Aorta (tissue), 5 donors: Measurements from ENCODE around the gene MVB12B. TPM values are rescaled to one million over a fixed set of nuclear protein-coding genes. Genes with fewer than 3 reads are reported as not detected.

Experiments
- ATAC-seq: fragments of 200-7000 bp; cut with Tn5 transposase; one replicate; pipeline ENCODE4 v1.9.1; 2022; ENCODE audit warnings: moderate library complexity; ENCODE audit not compliant: low FRiP score
- DNase-seq, 2 donors: peaks; one replicate each; pipeline ENCODE4 v3.0.0-alpha.2; 2020
- H3K27ac ChIP-seq, 2 donors: one replicate each; pipeline ENCODE4 v1.5.1; 2013; ENCODE audit warnings: low read length in 2 of 2, mild to moderate bottlenecking in 2 of 2, moderate library complexity in 2 of 2, control low read depth in 1 of 2, inconsistent platforms in 1 of 2, low read depth in 1 of 2
- H3K27me3 ChIP-seq, 2 donors: one replicate each; pipeline ENCODE4 v1.6.1; 2013; ENCODE audit warnings: control low read depth in 1 of 2, low read length in 1 of 2, mild to moderate bottlenecking in 1 of 2, moderate library complexity in 1 of 2; ENCODE audit not compliant: insufficient read depth in 2 of 2, control insufficient read depth in 1 of 2
- H3K36me3 ChIP-seq, 2 donors: one replicate each; pipeline ENCODE4 v1.6.1; 2013; ENCODE audit warnings: control low read depth in 1 of 2, low read length in 1 of 2, mild to moderate bottlenecking in 1 of 2; ENCODE audit not compliant: insufficient read depth in 2 of 2, control insufficient read depth in 1 of 2
- H3K4me1 ChIP-seq, 2 donors: one replicate each; pipeline ENCODE4 v1.6.1; 2013; ENCODE audit warnings: low read length in 2 of 2, control low read depth in 1 of 2, mild to moderate bottlenecking in 1 of 2, moderate library complexity in 1 of 2; ENCODE audit not compliant: insufficient read depth in 2 of 2, control insufficient read depth in 1 of 2
- H3K4me3 ChIP-seq, 2 donors: one replicate each; pipeline ENCODE4 v1.5.1; 2013; ENCODE audit warnings: low read length in 2 of 2, control low read depth in 1 of 2, mild to moderate bottlenecking in 1 of 2
- H3K9me3 ChIP-seq: one replicate; pipeline ENCODE4 v1.6.1; 2013; ENCODE audit warnings: mild to moderate bottlenecking, low read length; ENCODE audit not compliant: control insufficient read depth
- WGBS, 2 donors: extraction: QIAGEN DNeasy Blood & Tissue Kit; methylation state at CpG; one replicate each; pipeline ENCODE4 v1.1.7; 2013; 5-methylcytosine and 5-hydroxymethylcytosine counted together
- intact Hi-C, 2 donors: fragments of 100-400 bp; cut with DNase I; formaldehyde crosslinking; loops; one replicate each; pipeline versions ENCODE4 v1.14.2 to v1.15.0; 2022
- polyA plus RNA-seq, 2 donors: library from polyadenylated mRNA; stranded (reverse); fragments of 200-250 nt; gene quantifications; one replicate each; pipeline ENCODE4 v1.2.3, GENCODE V29; 2013
- total RNA-seq, 2 donors: library from RNA; stranded (reverse); fragmentation: NEBNext Ultra II Directional; extraction: Animal tissue kit (Norgen Biotek cat#: 25700); gene quantifications; one replicate each; pipeline ENCODE4 v1.2.1, GENCODE V29; 2021
- donor health status: healthy with polysubstance abuse.
- donor health status: Bipolar disorder and iron deficiency.
- donor health status: DM: no; HTN: no; CAD: no.
- donor health status: DM: no; HTN: no; CAD: no.
- donor health status: DM: yes; HTN: yes; CAD: no.

MVB12B gene
- total and polyA plus RNA-seq, 4 donors = 2.0 to 25.5 (median 9.5) TPM

DNA sequence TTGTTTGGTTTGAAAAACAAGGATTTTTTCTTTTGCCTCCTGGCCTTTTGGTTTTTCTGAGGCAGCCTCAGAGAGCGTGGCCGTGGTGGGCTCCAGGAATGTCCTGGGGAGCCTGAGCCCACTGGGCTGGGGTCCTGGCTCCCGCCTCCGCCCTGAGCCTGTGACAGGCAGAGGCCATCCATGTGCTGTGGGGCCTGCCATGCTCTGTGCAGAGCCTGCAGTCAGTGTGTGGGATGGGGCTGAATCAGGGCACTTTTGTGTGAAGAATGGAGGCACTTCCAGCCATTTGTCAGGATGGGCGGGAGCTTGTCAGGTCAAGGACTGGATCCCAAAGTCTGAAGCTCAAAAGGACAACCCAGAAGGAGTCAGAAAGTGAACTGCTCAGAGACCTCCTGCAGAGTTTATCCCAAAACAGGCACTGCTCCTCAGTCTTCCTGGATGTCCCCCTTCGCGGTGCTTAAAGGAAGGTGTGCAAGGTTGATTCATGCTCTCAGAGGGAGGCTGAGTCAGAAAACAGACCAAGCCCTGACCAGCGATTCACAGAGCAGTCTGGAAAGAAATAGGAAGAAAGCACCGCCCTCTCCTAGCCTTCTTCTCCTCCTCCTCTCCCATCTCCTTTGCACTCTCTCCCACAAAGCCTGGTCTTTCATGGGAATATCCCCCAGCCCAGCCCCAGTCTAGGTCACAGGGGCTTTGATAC, 53.2 kb downstream of the MVB12B start:
- H3K4me3 ChIP-seq = no peak overlapping the region
- no peak for DNase-seq
- no peak overlapping the region for H3K27ac ChIP-seq
- WGBS, 2 donors = 90 to 92% methylated on average over 9 of the region's 9 CpGs
- no peaks in the 10 kb centered on the region for H3K9me3 ChIP-seq
- H3K36me3 ChIP-seq = no peaks in the 10 kb centered on the region
- no peaks in the 10 kb centered on the region for H3K4me1 ChIP-seq
- no peaks in the 10 kb centered on the region for H3K27me3 ChIP-seq
- intact Hi-C loops = no loop called here
- no peak for ATAC-seq

DNA sequence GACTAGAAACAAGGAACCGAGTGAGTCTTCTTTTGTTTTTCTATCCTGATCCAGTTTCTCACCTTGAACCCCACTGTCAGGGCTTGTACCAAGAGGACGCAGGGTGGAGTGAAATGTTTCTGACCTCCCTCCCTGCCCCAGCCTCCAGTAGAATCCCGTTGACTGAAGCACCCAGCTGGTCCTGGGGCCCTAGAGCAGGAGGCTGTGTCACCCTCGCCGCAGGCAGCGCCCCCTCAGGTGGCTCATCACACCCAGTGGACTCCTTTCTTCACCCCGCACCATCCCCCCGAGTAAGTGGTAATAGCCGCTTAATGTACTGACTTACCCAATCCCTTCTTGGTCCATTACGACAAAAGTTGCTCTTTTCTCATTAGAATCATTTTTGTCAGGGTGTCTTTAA, 53.8 kb downstream of the MVB12B start:
- H3K4me3 ChIP-seq = no peak overlapping the region
- no peaks in the 10 kb centered on the region for H3K36me3 ChIP-seq
- H3K9me3 ChIP-seq = no peaks in the 10 kb centered on the region
- ATAC-seq (no peak), DNase-seq (no peak)
- no peak overlapping the region for H3K27ac ChIP-seq
- WGBS, 2 donors = 89 to 94% methylated on average over 10 of the region's 10 CpGs
- no peaks in the 10 kb centered on the region for H3K27me3 ChIP-seq
- no peaks in the 10 kb centered on the region for H3K4me1 ChIP-seq
- intact Hi-C loops = no loop called here

DNA sequence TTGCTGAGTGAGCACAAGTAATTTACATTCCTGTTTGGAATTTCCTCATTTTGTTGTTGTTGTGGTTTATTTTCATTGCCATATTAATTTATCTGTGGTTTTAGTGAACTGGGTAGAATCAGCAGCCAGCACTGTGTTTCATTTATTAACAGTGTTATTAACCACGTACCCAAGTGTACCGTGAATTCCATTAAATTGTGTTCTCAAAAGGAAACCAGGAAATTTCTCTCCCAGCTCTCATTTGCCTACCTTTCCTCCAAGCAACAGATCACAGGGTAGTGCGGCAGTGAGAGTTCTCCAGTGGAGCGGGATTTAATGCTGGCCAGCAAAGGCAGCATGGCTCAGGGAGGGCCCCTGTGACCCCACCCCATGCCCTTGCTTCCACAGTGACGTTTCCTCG, 54.6 kb downstream of the MVB12B start:
- ATAC-seq = no peak
- DNase-seq = no peak
- WGBS, 2 donors = 93 to 96% methylated on average over 6 of the region's 6 CpGs
- no peaks in the 10 kb centered on the region for H3K9me3 ChIP-seq
- H3K36me3 ChIP-seq = no peaks in the 10 kb centered on the region
- no peaks in the 10 kb centered on the region for H3K27me3 ChIP-seq
- H3K4me1 ChIP-seq = no peaks in the 10 kb centered on the region
- H3K4me3 ChIP-seq = no peak overlapping the region
- no peak overlapping the region for H3K27ac ChIP-seq
- intact Hi-C loops = no loop called here

DNA sequence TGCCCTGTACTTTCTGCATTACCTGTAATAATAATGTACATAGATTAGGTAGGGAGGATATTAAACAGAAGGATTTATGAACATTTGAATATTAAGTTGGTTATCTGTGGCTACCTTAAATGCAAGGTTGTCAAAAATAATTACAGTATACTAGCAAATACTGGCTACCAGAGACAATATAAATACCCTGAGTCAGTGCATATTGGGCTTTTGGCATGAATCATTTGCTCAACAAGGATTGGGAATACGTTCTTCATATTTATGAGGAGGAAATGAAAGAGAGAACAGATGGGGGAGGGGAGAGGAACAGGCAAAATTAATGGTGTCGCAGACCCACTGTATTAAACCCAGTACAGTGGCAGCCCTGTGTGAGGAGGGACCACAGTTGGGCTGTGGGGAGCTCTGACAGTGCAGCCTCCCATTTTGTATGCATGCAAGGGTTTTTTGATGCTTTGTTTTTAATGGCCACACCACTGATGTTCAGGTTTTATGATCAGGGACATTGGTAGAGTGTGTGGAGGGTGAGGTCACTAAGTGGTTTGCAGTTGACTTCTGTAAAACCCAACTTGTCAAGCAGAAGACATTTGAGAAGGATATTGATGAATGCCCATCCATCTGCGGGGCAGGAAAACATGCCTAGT, 56.9 kb downstream of the MVB12B start:
- H3K36me3 ChIP-seq = no peaks in the 10 kb centered on the region
- DNase-seq (no peak), ATAC-seq (no peak)
- intact Hi-C loops = no loop called here
- no peaks in the 10 kb centered on the region for H3K9me3 ChIP-seq
- no peak overlapping the region for H3K27ac ChIP-seq
- H3K27me3 ChIP-seq = no peaks in the 10 kb centered on the region
- no peak overlapping the region for H3K4me3 ChIP-seq
- H3K4me1 ChIP-seq = no peaks in the 10 kb centered on the region
- WGBS, 2 donors = 84 to 87% methylated on average over 3 of the region's 3 CpGs

DNA sequence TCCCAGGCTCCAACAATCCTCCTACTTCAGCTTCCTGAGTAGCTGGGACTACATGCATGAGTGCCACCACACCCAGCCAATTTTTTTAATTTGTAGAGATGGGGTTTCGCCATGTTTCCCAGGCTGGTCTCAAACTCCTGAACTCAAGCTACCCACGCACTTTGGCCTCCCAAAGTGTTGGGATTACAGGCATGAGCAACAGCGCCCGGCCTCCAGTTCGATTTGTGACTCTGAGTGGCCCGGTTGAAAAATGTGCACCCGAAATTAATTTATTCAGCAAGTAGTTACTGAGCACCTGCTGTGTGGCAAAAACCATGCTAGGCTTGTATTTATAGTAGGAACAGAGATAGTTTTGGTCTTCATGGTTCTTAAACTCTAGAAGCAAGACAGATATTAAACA, 58.3 kb downstream of the MVB12B start:
- Histone ChIP-seq H3K4me1 (no peaks in the 10 kb centered on the region), H3K4me3 (no peak overlapping the region), H3K27ac (no peak overlapping the region), H3K27me3 (no peaks in the 10 kb centered on the region), H3K36me3 (no peaks in the 10 kb centered on the region), H3K9me3 (no peaks in the 10 kb centered on the region)
- DNase-seq (no peak), ATAC-seq (no peak)
- 97 to 98% methylated on average over 7 of the region's 7 CpGs for whole genome bisulfite sequencing, 2 donors
- intact Hi-C loops = no loop called here

DNA sequence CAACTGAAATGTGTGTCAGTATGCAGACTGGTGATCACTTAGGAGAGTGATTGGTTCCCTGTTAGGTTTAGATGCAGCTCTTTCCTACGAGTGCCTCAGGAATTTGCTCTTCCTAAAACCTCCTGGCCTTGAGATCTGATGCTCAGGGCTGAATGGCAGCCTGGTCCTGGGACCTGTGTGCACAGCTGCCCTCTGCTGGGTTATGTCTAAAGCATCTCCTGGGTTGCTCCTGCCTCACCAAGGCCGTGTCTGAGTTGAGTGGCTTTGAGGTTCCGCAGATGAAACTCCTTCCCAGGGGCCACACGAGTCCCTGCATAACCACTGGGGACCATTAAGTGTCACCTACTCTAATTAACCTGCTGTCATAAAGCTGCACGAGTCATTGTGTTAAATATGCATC, 59.5 kb downstream of the MVB12B start:
- no peak overlapping the region for H3K4me3 ChIP-seq
- H3K4me1 ChIP-seq = no peaks in the 10 kb centered on the region
- H3K9me3 ChIP-seq = no peaks in the 10 kb centered on the region
- DNase-seq (no peak), ATAC-seq (no peak)
- 91 to 93% methylated on average over 5 of the region's 5 CpGs for WGBS, 2 donors
- no peaks in the 10 kb centered on the region for H3K27me3 ChIP-seq
- no peak overlapping the region for H3K27ac ChIP-seq
- no peaks in the 10 kb centered on the region for H3K36me3 ChIP-seq
- intact Hi-C loops = no loop called here

DNA sequence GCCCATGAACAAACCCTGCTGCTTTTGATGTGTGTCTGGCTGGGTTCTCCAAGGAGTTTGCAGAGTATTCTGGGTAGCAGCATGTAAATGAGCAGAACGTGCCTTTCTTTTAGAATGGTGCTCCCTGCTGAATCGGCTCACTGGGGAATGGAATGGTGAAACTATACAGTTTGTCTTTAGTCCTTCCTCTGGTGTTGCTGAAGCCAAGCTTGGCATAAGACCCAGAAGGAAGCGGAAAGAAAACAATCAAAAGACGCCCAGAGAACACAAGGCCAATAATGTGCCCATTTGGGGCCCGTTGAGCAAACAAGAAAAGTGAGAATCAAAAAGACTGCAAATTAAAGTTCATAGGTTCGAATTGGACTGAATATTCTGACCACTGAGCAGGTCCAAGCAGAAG, 60.1 kb downstream of the MVB12B start:
- Histone ChIP-seq H3K9me3 (no peaks in the 10 kb centered on the region), H3K36me3 (no peaks in the 10 kb centered on the region), H3K27me3 (no peaks in the 10 kb centered on the region), H3K4me1 (no peaks in the 10 kb centered on the region), H3K4me3 (no peak overlapping the region), H3K27ac (no peak overlapping the region)
- WGBS, 2 donors = 44 to 47% methylated on average over 6 of the region's 6 CpGs
- intact Hi-C loops = no loop called here
- ATAC-seq = no peak
- no peak for DNase-seq

DNA sequence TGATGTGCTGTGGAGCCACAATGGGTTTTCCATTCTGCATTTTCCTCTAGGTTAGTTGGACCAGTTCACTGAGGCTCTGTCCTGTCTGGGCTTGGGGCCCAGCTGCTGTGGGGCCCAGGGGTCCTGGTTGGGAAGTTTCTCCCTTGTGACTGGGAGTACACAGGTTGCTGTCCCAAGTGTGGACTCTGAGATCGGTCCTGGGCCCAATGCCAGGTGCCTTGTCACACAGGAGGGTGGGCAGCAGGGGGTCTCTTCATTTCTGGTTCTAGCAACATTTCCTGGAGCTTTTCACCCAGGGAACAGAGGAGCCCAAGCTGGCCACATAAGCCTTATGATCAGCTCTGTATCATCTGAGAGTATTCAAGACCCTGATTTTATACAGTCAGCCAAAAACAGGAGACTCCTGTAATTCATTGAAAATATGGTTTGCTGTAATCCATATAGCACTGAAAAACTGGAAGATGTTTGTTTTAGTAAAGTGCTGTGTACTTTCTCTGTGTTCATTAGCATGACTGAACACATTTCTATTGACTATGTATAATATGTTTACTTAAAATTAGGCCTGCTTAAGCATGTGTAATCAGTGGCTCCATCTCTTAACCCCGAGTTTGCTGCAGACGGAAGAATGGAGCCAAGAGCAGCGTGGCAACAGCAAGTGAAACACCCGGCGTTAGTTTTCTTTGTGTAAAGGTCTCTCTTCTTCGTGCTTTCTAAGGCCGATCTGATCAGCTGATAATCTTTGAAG, 62.5 kb downstream of the MVB12B start:
- DNase-seq = peak in 1 of 2 donors; percentile 38
- no peak for ATAC-seq
- H3K27ac ChIP-seq = no peak overlapping the region
- H3K4me1 ChIP-seq = no peaks in the 10 kb centered on the region
- H3K36me3 ChIP-seq = no peaks in the 10 kb centered on the region
- H3K4me3 ChIP-seq = no peak overlapping the region
- no peaks in the 10 kb centered on the region for H3K9me3 ChIP-seq
- WGBS, 2 donors = 87 to 92% methylated on average over 8 of the region's 8 CpGs
- intact Hi-C loops = no loop called here
- H3K27me3 ChIP-seq = no peaks in the 10 kb centered on the region
